Measurements from ENCODE around the gene TXNL1. TPM values are rescaled to one million over a fixed set of nuclear protein-coding genes. Genes with fewer than 3 reads are reported as not detected.

Gene TXNL1
- total RNA-seq, 1 donor: 16.7 TPM

- no peak for DNase-seq (ENCODE audit: low read depth in 2 of 3, low spot score in 2 of 3)
Measured at GRCh38 chr18:56647071-56647470, 8.7 kb upstream of the TXNL1 start.

- DNase-seq (ENCODE audit: low read depth in 2 of 3, low spot score in 2 of 3): peak in 1 of 3 donors; percentile 41
Measured at GRCh38 chr18:56645415-56646016, 7.1 kb upstream of the TXNL1 start.

GRCh38 chr18:56643381-56643780 lies 5.0 kb upstream of the TXNL1 start:
- DNase-seq (ENCODE audit: low read depth in 2 of 3, low spot score in 2 of 3): no peak

GRCh38 chr18:56641714-56642337 lies 3.4 kb upstream of the TXNL1 start:
- DNase-seq (ENCODE audit: low read depth in 2 of 3, low spot score in 2 of 3): no peak

- no peak for DNase-seq (ENCODE audit: low read depth in 2 of 3, low spot score in 2 of 3)
Measured at GRCh38 chr18:56639571-56639970, 1.2 kb upstream of the TXNL1 start.

- no peak for DNase-seq (ENCODE audit: low read depth in 2 of 3, low spot score in 2 of 3)
Measured at GRCh38 chr18:56639104-56639381, 651 bp upstream of the TXNL1 start.

- DNase-seq (ENCODE audit: low read depth in 2 of 3, low spot score in 2 of 3): peak in 1 of 3 donors; percentile 42
Measured at GRCh38 chr18:56637711-56638231, 621 bp downstream of the TXNL1 start.

- no peak for DNase-seq (ENCODE audit: low read depth in 2 of 3, low spot score in 2 of 3)
Measured at GRCh38 chr18:56637176-56637575, 1.2 kb downstream of the TXNL1 start.

- DNase-seq (ENCODE audit: low read depth in 2 of 3, low spot score in 2 of 3): no peak
Measured at GRCh38 chr18:56635007-56635406, 3.4 kb downstream of the TXNL1 start.

- no peak for DNase-seq (ENCODE audit: low read depth in 2 of 3, low spot score in 2 of 3)
Measured at GRCh38 chr18:56632070-56633022, 6.0 kb downstream of the TXNL1 start.

GRCh38 chr18:56627991-56628390 lies 10.4 kb downstream of the TXNL1 start:
- no peak for DNase-seq (ENCODE audit: low read depth in 2 of 3, low spot score in 2 of 3)

- DNase-seq (ENCODE audit: low read depth in 2 of 3, low spot score in 2 of 3): no peak
Measured at GRCh38 chr18:56615738-56616520, 22.5 kb downstream of the TXNL1 start.

- DNase-seq (ENCODE audit: low read depth in 2 of 3, low spot score in 2 of 3): no peak
Measured at GRCh38 chr18:56606618-56607017, 31.8 kb downstream of the TXNL1 start.

GRCh38 chr18:56598422-56598821 lies 40.0 kb downstream of the TXNL1 start:
- DNase-seq (ENCODE audit: low read depth in 2 of 3, low spot score in 2 of 3): no peak

GRCh38 chr18:56593906-56594305 lies 44.5 kb downstream of the TXNL1 start:
- DNase-seq (ENCODE audit: low read depth in 2 of 3, low spot score in 2 of 3): no peak

GRCh38 chr18:56580026-56580425 lies 58.4 kb downstream of the TXNL1 start:
- no peak for DNase-seq (ENCODE audit: low read depth in 2 of 3, low spot score in 2 of 3)

GRCh38 chr18:56579451-56579850 lies 58.9 kb downstream of the TXNL1 start:
- no peak for DNase-seq (ENCODE audit: low read depth in 2 of 3, low spot score in 2 of 3)

GRCh38 chr18:56576826-56577573 lies 61.4 kb downstream of the TXNL1 start:
- no peak for DNase-seq (ENCODE audit: low read depth in 2 of 3, low spot score in 2 of 3)

GRCh38 chr18:56575819-56576663 lies 62.4 kb downstream of the TXNL1 start:
- peak in 2 of 3 donors; percentile 40 to 79 for DNase-seq (ENCODE audit: low read depth in 2 of 3, low spot score in 2 of 3)

Data from hematopoietic multipotent progenitor cell (in vitro differentiated cells).